Measurements from ENCODE around the gene CTNNA2.

- TF ChIP-seq CTCF (IDR thresholded peaks at IDR 0.05), result no peak
- TF ChIP-seq POLR2AphosphoS5 (IDR thresholded peaks at IDR 0.05), result no peak
- no peak for TF ChIP-seq POLR2A (IDR thresholded peaks at IDR 0.05)
These were observed 454.0 kb downstream of the CTNNA2 start for GRCh38 chr2:79966882-79967281.

Measured in transverse colon (tissue), 4 donors.